Measurements from ENCODE around the gene KLF17.
"Not testable (repeated sequence)": the region's sequence is repeated elsewhere in the genome, so short reads cannot be mapped to it uniquely, and the experiment has no call there.

The KLF17 gene

DNA sequence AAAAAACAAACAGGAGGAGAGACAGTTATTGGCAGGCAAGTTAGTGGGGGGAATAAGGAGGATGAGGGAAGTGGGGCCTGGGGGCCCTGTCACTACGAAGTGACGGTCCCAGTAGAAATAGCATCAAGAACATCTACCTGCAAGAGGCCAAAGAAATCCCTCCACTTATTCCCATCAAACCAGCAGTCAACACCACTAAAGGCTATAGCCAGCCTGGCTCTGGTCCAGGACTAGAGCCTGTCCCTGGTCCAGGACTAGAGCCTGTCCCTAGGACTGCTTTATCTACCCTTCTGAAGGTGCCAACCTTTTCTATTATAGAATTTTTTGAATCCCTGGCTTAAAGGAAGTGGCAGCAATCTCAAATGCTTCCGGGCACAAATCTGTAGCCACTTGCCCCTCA, 19.6 kb downstream of the KLF17 start:
- peaks cover 14% of the 10 kb centered on the region for H3K9me3 Mint-ChIP-seq
- TF ChIP-seq, protein P1, sequence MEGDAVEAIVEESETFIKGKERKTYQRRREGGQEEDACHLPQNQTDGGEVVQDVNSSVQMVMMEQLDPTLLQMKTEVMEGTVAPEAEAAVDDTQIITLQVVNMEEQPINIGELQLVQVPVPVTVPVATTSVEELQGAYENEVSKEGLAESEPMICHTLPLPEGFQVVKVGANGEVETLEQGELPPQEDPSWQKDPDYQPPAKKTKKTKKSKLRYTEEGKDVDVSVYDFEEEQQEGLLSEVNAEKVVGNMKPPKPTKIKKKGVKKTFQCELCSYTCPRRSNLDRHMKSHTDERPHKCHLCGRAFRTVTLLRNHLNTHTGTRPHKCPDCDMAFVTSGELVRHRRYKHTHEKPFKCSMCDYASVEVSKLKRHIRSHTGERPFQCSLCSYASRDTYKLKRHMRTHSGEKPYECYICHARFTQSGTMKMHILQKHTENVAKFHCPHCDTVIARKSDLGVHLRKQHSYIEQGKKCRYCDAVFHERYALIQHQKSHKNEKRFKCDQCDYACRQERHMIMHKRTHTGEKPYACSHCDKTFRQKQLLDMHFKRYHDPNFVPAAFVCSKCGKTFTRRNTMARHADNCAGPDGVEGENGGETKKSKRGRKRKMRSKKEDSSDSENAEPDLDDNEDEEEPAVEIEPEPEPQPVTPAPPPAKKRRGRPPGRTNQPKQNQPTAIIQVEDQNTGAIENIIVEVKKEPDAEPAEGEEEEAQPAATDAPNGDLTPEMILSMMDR (IDR thresholded peaks at IDR 0.05; ENCODE audit: unreplicated experiment in 3 of 3): no peak
- H3K36me3 Mint-ChIP-seq (ENCODE audit: low read depth): no peaks in the 10 kb centered on the region
- H3K27me3 Mint-ChIP-seq (ENCODE audit: low read depth): no peaks in the 10 kb centered on the region
- H3K27ac Mint-ChIP-seq: no peak overlapping the region
- no peak overlapping the region for H3K4me3 Mint-ChIP-seq
- H3K4me1 Mint-ChIP-seq: peaks cover 7% of the 10 kb centered on the region

DNA sequence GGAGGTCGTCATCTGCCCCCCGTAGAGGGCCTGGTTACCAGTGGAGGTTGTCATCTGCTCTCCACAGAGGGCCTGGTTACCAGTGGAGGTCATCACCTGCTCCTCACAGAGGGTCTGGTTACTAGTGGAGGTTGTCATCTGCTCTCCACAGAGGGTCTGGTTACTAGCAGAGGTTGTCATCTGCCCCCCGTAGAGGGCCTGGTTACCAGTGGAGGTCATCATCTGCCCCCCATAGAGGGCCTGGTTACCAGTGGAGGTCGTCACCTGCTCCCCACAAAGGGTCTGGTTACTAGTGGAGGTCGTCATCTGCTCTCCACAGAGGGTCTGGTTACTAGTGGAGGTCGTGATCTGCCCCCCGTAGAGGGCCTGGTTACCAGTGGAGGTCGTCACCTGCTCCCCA, 20.9 kb downstream of the KLF17 start:
- H3K27me3 Mint-ChIP-seq (ENCODE audit: low read depth); H3K4me1 Mint-ChIP-seq; H3K36me3 Mint-ChIP-seq (ENCODE audit: low read depth); H3K27ac Mint-ChIP-seq; H3K4me3 Mint-ChIP-seq: not testable (repeated sequence)
- peaks cover 23% of the 10 kb centered on the region for H3K9me3 Mint-ChIP-seq

DNA sequence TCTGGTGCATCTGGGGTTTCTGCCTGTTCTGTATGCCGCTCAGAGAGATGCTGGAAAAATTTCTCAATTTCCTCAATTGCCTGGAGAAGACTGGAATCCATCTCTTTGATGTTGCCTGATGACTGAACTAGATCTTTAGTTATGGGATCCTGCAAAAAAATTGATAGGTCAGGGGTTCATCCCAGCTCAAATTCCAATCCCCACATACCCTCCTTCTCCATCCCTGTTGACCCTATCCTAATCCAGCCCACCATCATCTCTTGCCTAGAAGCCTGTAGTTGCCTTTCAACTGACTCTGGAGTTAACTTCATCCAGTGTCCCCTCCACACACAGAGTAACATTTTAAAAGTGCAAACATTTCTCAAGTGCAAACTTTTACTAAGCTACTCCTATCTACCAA, 22.9 kb downstream of the KLF17 start, which contains the start of gene KLF18:
Gene KLF18 (minus strand): TSS at position 101 of the 400 bp plus-strand sequence. CDS start 0 bp downstream, at position 101.
- TF ChIP-seq, protein P1 (IDR thresholded peaks at IDR 0.05; ENCODE audit: unreplicated experiment in 3 of 3): no peak
- no peak within 1 kb of the TSS for H3K27ac Mint-ChIP-seq
- H3K4me1 Mint-ChIP-seq: no peaks in the 10 kb centered on the region
- no peaks in the 10 kb centered on the region for H3K27me3 Mint-ChIP-seq (ENCODE audit: low read depth)
- no peak within 1 kb of the TSS for H3K4me3 Mint-ChIP-seq
- peaks cover 36% of the 10 kb centered on the region for H3K9me3 Mint-ChIP-seq
- H3K36me3 Mint-ChIP-seq (ENCODE audit: low read depth): peaks cover 9% of the 10 kb centered on the region

DNA sequence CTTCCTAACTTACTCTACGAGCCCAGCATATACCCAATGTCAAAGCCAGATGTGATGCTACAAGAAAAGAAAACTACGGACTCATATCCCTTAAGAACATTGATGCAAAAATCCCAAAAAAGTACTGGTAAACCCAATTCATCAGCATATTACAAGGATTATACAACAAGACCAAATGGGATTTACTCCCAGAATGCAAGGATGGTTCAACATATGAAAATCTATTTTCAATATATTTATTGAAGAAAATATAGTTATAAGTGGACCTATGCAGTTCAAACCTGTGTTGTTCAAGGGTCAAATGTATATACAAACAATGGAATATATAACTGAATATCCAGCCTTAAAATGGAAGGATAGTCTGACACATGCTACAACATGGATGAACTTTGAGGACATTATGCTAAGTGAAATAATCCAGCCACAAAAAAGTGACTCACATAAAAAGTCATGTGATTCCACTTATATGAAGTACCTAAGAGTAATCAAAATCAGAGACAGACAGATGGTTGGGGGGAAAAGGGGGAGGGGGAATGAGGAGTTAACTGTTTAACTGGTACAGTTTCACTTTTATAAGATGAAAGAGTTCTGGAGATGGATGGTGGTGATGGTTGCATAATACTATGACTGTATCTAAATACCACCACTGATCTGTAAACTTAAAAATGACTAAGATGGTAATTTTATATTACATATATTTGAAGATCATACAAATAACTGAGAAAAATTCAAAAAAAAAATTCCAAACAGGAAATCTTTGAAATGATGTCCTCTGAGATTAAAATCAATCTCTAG, 26.5 kb downstream of the KLF17 start:
- H3K4me3 Mint-ChIP-seq: no peak overlapping the region
- H3K36me3 Mint-ChIP-seq (ENCODE audit: low read depth): peaks cover 9% of the 10 kb centered on the region
- H3K4me1 Mint-ChIP-seq: no peaks in the 10 kb centered on the region
- no peaks in the 10 kb centered on the region for H3K27me3 Mint-ChIP-seq (ENCODE audit: low read depth)
- no peak overlapping the region for H3K27ac Mint-ChIP-seq
- TF ChIP-seq, protein P1 (IDR thresholded peaks at IDR 0.05; ENCODE audit: unreplicated experiment in 3 of 3): no peak
- H3K9me3 Mint-ChIP-seq: peaks cover 44% of the 10 kb centered on the region

DNA sequence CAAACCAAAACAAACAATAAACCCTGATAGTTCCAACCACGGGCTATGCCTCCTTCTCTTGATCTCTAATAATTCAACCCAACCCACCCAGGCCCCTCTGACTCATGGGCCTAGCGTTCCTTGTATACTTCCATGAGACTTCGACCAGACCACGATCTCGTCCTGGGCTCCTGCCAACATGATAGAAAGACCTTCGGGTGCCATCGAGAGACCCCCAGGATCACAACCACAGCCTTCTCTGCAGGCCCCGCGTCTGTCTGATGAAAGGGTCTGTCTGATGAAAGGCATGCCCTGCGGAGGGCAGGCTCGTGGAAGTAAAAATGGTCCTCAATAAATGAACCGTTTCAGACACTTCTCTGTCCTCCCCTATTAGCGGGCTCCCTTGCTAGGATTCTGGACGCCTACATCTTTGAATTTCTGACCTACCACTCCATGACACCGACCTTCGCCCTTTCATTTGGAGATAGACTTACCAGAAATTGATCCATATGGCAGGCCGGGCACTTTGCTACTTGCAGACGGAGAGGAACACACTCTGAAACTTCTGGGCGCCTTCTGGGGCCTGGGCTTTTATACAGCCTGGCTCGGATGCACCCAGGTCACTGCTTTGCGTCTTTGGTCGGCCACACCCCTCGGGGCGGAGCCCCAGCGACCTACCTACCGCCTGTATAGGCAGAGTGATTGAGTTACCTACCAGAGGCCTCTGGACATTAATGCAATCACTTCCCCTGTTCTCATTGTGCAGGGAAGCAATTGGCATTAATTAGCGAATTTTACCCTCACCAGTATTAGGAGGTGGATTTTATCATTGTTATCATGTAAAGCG, 28.1 kb downstream of the KLF17 start:
- Mint-ChIP-seq H3K27ac (no peak overlapping the region), H3K36me3 (ENCODE audit: low read depth) (peaks cover 9% of the 10 kb centered on the region), H3K9me3 (peaks cover 34% of the 10 kb centered on the region), H3K4me3 (no peak overlapping the region), H3K27me3 (ENCODE audit: low read depth) (peaks cover 7% of the 10 kb centered on the region), H3K4me1 (no peaks in the 10 kb centered on the region)
- TF ChIP-seq, protein P1 (IDR thresholded peaks at IDR 0.05; ENCODE audit: unreplicated experiment in 3 of 3): no peak

DNA sequence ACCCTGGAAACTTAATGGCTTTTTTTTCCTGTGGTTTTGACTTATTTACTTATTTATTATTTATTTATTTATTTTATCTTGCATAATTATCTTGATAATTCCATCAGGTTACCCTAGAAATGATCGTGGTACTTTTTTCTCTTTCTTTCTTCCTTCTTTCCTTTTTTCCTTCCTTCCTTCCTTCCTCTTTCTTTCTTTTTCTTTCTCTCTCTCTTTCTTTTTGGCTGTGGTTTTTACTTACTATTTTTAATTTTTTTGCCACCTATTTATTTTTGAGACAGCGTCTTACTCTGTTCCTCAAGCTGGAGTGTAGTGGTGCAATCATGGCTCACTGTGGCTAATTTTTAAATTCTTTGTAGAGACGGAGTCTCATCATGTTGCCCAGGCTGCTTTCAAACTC, 29.0 kb downstream of the KLF17 start:
- peaks cover 30% of the 10 kb centered on the region for H3K9me3 Mint-ChIP-seq
- TF ChIP-seq, protein P1 (IDR thresholded peaks at IDR 0.05; ENCODE audit: unreplicated experiment in 3 of 3): no peak
- no peak overlapping the region for H3K27ac Mint-ChIP-seq
- H3K36me3 Mint-ChIP-seq (ENCODE audit: low read depth): peaks cover 9% of the 10 kb centered on the region
- no peaks in the 10 kb centered on the region for H3K4me1 Mint-ChIP-seq
- peaks cover 11% of the 10 kb centered on the region for H3K27me3 Mint-ChIP-seq (ENCODE audit: low read depth)
- no peak overlapping the region for H3K4me3 Mint-ChIP-seq

Data from nephron (organoid).